ENCODE data around the gene C3orf85. TPM values are rescaled to one million over a fixed set of nuclear protein-coding genes. Genes with fewer than 3 reads are reported as not detected.

C3orf85 gene
- not detected for total RNA-seq

GRCh38 chr3:109136523-109136922 is at the start of gene C3orf85:
Gene C3orf85, plus strand, starts transcription at chr3:109136719. Its CDS starts 129 bp downstream, at chr3:109136848.
- no peaks in the 10 kb centered on the region for H3K9me3 ChIP-seq
- no peaks in the 10 kb centered on the region for H3K36me3 ChIP-seq
- H3K27ac ChIP-seq: no peak within 1 kb of the TSS
- no peaks in the 10 kb centered on the region for H3K4me1 ChIP-seq
- TF ChIP-seq, protein P1, sequence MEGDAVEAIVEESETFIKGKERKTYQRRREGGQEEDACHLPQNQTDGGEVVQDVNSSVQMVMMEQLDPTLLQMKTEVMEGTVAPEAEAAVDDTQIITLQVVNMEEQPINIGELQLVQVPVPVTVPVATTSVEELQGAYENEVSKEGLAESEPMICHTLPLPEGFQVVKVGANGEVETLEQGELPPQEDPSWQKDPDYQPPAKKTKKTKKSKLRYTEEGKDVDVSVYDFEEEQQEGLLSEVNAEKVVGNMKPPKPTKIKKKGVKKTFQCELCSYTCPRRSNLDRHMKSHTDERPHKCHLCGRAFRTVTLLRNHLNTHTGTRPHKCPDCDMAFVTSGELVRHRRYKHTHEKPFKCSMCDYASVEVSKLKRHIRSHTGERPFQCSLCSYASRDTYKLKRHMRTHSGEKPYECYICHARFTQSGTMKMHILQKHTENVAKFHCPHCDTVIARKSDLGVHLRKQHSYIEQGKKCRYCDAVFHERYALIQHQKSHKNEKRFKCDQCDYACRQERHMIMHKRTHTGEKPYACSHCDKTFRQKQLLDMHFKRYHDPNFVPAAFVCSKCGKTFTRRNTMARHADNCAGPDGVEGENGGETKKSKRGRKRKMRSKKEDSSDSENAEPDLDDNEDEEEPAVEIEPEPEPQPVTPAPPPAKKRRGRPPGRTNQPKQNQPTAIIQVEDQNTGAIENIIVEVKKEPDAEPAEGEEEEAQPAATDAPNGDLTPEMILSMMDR (IDR thresholded peaks at IDR 0.05): no peak
- no peak for TF ChIP-seq POLR2A (IDR thresholded peaks at IDR 0.05)
- intact Hi-C loops (cut with DNase I): no loop called here
- no peak within 1 kb of the TSS for H3K4me3 ChIP-seq (replicated peaks in 1 of 3)
- no peaks in the 10 kb centered on the region for H3K27me3 ChIP-seq
- no peak for DNase-seq
- WGBS, 2 donors: 89 to 95% methylated on average over 3 of the region's 3 CpGs

- intact Hi-C loops (cut with DNase I): no loop called here
- TF ChIP-seq POLR2A (IDR thresholded peaks at IDR 0.05): no peak
- TF ChIP-seq, protein P1 (IDR thresholded peaks at IDR 0.05): no peak
- no peak for DNase-seq
- WGBS, 2 donors: 94 to 97% methylated on average over 1 of the region's 1 CpG
- Histone ChIP-seq H3K27me3 (no peaks in the 10 kb centered on the region), H3K4me1 (no peaks in the 10 kb centered on the region), H3K27ac (no peak overlapping the region), H3K36me3 (no peaks in the 10 kb centered on the region), H3K9me3 (no peaks in the 10 kb centered on the region), H3K4me3 (replicated peaks in 1 of 3) (no peak overlapping the region)
Observed at GRCh38 chr3:109089265-109089664, 47.3 kb upstream of the C3orf85 start.

DNA sequence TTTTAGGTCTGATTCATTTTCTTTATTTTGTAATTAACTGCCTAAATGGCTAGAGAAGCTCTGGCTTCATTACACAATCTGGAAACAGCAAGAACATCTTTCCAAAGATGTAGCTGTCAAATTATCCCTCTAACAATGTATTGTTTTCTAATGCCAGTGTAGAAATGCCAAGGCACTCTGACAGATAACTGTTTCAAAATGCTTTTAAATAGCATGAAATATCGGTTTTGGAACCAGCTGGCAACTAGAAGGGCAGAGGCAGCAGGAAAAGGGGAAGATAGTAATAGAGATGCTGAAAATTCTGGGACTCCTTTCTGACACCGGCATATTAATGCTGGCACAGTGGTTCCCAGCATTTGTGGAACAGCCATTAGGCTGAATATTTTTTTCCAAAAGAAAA is 44.7 kb upstream of the C3orf85 start:
- Histone ChIP-seq H3K4me3 (replicated peaks in 1 of 3) (no peak overlapping the region), H3K36me3 (no peaks in the 10 kb centered on the region), H3K4me1 (no peaks in the 10 kb centered on the region), H3K27ac (no peak overlapping the region), H3K27me3 (no peaks in the 10 kb centered on the region), H3K9me3 (no peaks in the 10 kb centered on the region)
- 37 to 39% methylated on average over 2 of the region's 2 CpGs for WGBS, 2 donors
- no peak for TF ChIP-seq POLR2A (IDR thresholded peaks at IDR 0.05)
- TF ChIP-seq, protein P1 (IDR thresholded peaks at IDR 0.05): no peak
- intact Hi-C loops (cut with DNase I): no loop called here
- DNase-seq: no peak

DNA sequence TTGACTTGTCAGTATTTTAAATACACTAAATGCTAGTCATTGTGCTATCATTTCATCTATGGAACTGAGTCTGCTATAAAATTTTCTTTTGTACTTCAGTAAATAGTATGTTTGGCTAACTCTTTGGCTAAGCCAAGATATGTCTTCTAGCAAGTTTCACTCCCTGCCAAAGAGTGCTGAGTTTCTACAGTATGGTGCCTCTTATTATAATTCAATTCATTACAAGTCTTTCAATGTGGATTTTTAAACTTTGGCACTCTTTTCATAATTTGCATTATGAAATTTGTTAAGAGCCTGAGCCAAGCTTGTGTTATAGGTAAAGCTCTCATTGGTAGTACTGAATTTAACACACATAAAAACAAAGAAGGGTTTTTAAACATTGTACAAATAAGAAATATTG is 43.0 kb upstream of the C3orf85 start:
- no peaks in the 10 kb centered on the region for H3K27me3 ChIP-seq
- no peaks in the 10 kb centered on the region for H3K9me3 ChIP-seq
- no peaks in the 10 kb centered on the region for H3K4me1 ChIP-seq
- intact Hi-C loops (cut with DNase I): no loop called here
- no peaks in the 10 kb centered on the region for H3K36me3 ChIP-seq
- no peak for DNase-seq
- no peak overlapping the region for H3K27ac ChIP-seq
- TF ChIP-seq POLR2A (IDR thresholded peaks at IDR 0.05): no peak
- TF ChIP-seq, protein P1 (IDR thresholded peaks at IDR 0.05): no peak
- no peak overlapping the region for H3K4me3 ChIP-seq (replicated peaks in 1 of 3)

DNA sequence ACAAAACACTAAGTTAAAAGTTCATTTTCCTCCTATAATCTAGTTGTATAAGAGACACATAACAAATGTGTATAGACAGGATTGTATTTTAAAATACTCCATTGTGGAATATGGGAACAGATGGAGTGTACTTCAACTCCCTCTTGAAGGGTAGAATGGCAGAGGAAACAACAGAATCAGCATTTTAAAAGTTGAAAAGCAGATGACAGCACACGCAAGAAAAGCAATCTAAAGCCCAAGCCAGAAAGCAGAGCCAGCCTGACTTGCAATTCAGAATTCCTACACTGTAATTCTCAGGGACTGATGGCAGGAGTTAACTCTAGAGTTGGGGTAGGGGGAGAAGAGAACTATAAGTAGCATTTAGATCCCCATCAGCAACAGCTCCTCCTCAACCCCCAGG is 41.4 kb upstream of the C3orf85 start:
- no peak overlapping the region for H3K27ac ChIP-seq
- DNase-seq: no peak
- H3K27me3 ChIP-seq: no peaks in the 10 kb centered on the region
- no peak overlapping the region for H3K4me3 ChIP-seq (replicated peaks in 1 of 3)
- H3K4me1 ChIP-seq: no peaks in the 10 kb centered on the region
- 30 to 47% methylated on average over 1 of the region's 1 CpG for WGBS, 2 donors
- H3K9me3 ChIP-seq: no peaks in the 10 kb centered on the region
- H3K36me3 ChIP-seq: no peaks in the 10 kb centered on the region
- TF ChIP-seq POLR2A (IDR thresholded peaks at IDR 0.05): no peak
- intact Hi-C loops (cut with DNase I): no loop called here
